IPS DF 19.7 (cell line): ENCODE data around the gene TNXB.
"Not testable (repeated sequence)": the region's sequence is repeated elsewhere in the genome, so short reads cannot be mapped to it uniquely, and the experiment has no call there.

Source experiments
- DNase-seq: peaks from one replicate; pipeline ENCODE4 v3.0.0-alpha.2; 2013; ENCODE audit warnings: low read depth, low spot score

The TNXB gene

GRCh38 chr6:32004864-32005537, 104.1 kb downstream of the TNXB start:
- not testable (repeated sequence) for DNase-seq

- DNase-seq: not testable (repeated sequence)
Observed at GRCh38 chr6:32004393-32004792, 104.7 kb downstream of the TNXB start.

GRCh38 chr6:32003301-32003700, 105.8 kb downstream of the TNXB start:
- not testable (repeated sequence) for DNase-seq

- not testable (repeated sequence) for DNase-seq
Observed at GRCh38 chr6:32002546-32003268, 106.4 kb downstream of the TNXB start.

- DNase-seq: not testable (repeated sequence)
Observed at GRCh38 chr6:31996385-31996784, 112.8 kb downstream of the TNXB start.

- DNase-seq: not testable (repeated sequence)
Observed at GRCh38 chr6:31994421-31994820, 114.7 kb downstream of the TNXB start.
